Measurements from ENCODE around the gene FANCC.

- TF ChIP-seq POLR2AphosphoS5 (IDR thresholded peaks at IDR 0.05) (no peak), CTCF (IDR thresholded peaks at IDR 0.05) (no peak), POLR2A (IDR thresholded peaks at IDR 0.05) (no peak), EP300 (IDR thresholded peaks at IDR 0.05) (no peak)
Observed at GRCh38 chr9:95272830-95273229, 44.7 kb downstream of the FANCC start.
